Lung (tissue), 12 donors: ENCODE results near the gene SLC30A5. TPM values are rescaled to one million over a fixed set of nuclear protein-coding genes. Genes with fewer than 3 reads are reported as not detected.

ENCODE experiments used
- ATAC-seq: fragments of 200-7000 bp; cut with Tn5 transposase; one replicate; pipeline ENCODE4 v1.9.1; 2020; ENCODE audit warnings: moderate number of reproducible peaks; ENCODE audit not compliant: insufficient read depth, low FRiP score
- DNase-seq, 3 donors: peaks; one replicate each; pipeline ENCODE4 v3.0.0-alpha.2; 2013 to 2017
- H3K27ac ChIP-seq, 2 donors: one replicate each; pipeline ENCODE4 v1.5.1; 2013; ENCODE audit warnings: mild to moderate bottlenecking in 2 of 2, moderate library complexity in 2 of 2, control low read depth in 1 of 2, inconsistent platforms in 1 of 2, low read depth in 1 of 2, low read length in 1 of 2
- H3K27me3 ChIP-seq, 3 donors: one replicate each; pipeline ENCODE4 v1.5.1; 2013; ENCODE audit warnings: low read length in 2 of 3; ENCODE audit not compliant: control insufficient read depth in 3 of 3, insufficient read depth in 3 of 3
- H3K36me3 ChIP-seq, 4 donors: one replicate each; pipeline ENCODE4 v1.5.1; 2013; ENCODE audit warnings: low read length in 4 of 4, mild to moderate bottlenecking in 1 of 4, moderate library complexity in 1 of 4; ENCODE audit not compliant: control insufficient read depth in 4 of 4, insufficient read depth in 4 of 4
- H3K4me1 ChIP-seq, 5 donors: one replicate each; pipeline ENCODE4 v1.5.1; 2013; ENCODE audit warnings: low read length in 5 of 5, mild to moderate bottlenecking in 2 of 5, moderate library complexity in 1 of 5; ENCODE audit not compliant: control insufficient read depth in 5 of 5, insufficient read depth in 5 of 5
- H3K4me3 ChIP-seq: one replicate; pipeline ENCODE4 v1.5.1; 2013; ENCODE audit warnings: mild to moderate bottlenecking, control low read depth, moderate library complexity
- H3K9ac ChIP-seq, 2 donors: one replicate each; pipeline ENCODE4 v1.5.1; 2013; ENCODE audit warnings: low read length in 2 of 2, control low read depth in 1 of 2; ENCODE audit not compliant: insufficient read depth in 1 of 2
- H3K9me3 ChIP-seq, 4 donors: one replicate each; pipeline ENCODE4 v1.5.1; 2013; ENCODE audit warnings: low read length in 3 of 4, mild to moderate bottlenecking in 1 of 4, moderate library complexity in 1 of 4; ENCODE audit not compliant: control insufficient read depth in 4 of 4, insufficient read depth in 3 of 4
- WGBS, 2 donors: extraction: QIAGEN DNeasy Blood & Tissue Kit; methylation state at CpG; one replicate each; pipeline ENCODE4 v1.1.7; 2013; 5-methylcytosine and 5-hydroxymethylcytosine counted together
- polyA plus RNA-seq, 2 donors: library from polyadenylated mRNA; stranded (reverse); fragments of 200-250 nt; gene quantifications; one replicate each; pipeline ENCODE4 v1.2.1, GENCODE V29; 2013
- total RNA-seq, 2 donors: library from RNA; depleted of rRNA in 1 of 2; stranded (reverse); fragments of >200 nt in 1 of 2; gene quantifications; one replicate each; pipeline ENCODE4 v1.2.1, GENCODE V29; 2014 to 2021
- TF ChIP-seq, protein P1 (sequence below): IDR thresholded peaks from 2 replicates; pipeline ENCODE4 v1.5.1; 2012; ENCODE audit warnings: mild to moderate bottlenecking; ENCODE audit errors: control extremely low read depth, extremely low read depth
- donor health status: control.
- donor health status: control.
- donor health status: Bipolar disorder and iron deficiency.
- donor health status: healthy.
- donor health status: DM: yes; HTN: yes; CAD: no.

Gene SLC30A5
- total and polyA plus RNA-seq, 4 donors: 28.7 to 52.3 (median 44.3) TPM

DNA sequence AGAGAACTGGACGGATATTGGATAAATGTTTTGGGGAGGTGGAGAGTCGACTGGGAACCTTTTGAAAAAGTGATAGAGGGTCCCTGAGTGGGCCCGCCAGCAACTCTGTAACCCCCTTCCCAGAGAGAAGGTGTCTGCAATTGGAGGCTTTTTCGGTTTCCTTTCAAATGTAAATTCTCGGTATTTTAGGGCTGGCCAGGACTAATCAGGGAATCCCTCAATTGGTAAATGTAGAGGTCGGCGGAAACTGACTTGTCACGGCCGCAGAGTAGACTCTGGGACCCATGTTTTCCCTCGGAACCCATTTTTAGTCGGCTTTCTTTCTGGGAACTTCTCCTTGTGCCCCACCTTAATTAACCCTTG is 73.7 kb downstream of the SLC30A5 start:
- Histone ChIP-seq H3K4me3 (peak overlapping the region; percentile 69), H3K9ac (peak overlapping the region; percentile 42 to 76), H3K27ac (no peak overlapping the region), H3K27me3 (no peaks in the 10 kb centered on the region), H3K4me1 (peaks cover 0 to 16% (median 6%) of the 10 kb centered on the region in 5 donors), H3K36me3 (peaks cover 0 to 9% (median 3%) of the 10 kb centered on the region in 4 donors), H3K9me3 (no peaks in the 10 kb centered on the region)
- DNase-seq (peak in 2 of 3 donors; percentile 6 to 20), ATAC-seq (no peak)
- WGBS, 2 donors: 2 to 3% methylated on average over 11 of the region's 11 CpGs
- TF ChIP-seq, protein P1, sequence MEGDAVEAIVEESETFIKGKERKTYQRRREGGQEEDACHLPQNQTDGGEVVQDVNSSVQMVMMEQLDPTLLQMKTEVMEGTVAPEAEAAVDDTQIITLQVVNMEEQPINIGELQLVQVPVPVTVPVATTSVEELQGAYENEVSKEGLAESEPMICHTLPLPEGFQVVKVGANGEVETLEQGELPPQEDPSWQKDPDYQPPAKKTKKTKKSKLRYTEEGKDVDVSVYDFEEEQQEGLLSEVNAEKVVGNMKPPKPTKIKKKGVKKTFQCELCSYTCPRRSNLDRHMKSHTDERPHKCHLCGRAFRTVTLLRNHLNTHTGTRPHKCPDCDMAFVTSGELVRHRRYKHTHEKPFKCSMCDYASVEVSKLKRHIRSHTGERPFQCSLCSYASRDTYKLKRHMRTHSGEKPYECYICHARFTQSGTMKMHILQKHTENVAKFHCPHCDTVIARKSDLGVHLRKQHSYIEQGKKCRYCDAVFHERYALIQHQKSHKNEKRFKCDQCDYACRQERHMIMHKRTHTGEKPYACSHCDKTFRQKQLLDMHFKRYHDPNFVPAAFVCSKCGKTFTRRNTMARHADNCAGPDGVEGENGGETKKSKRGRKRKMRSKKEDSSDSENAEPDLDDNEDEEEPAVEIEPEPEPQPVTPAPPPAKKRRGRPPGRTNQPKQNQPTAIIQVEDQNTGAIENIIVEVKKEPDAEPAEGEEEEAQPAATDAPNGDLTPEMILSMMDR: no peak

DNA sequence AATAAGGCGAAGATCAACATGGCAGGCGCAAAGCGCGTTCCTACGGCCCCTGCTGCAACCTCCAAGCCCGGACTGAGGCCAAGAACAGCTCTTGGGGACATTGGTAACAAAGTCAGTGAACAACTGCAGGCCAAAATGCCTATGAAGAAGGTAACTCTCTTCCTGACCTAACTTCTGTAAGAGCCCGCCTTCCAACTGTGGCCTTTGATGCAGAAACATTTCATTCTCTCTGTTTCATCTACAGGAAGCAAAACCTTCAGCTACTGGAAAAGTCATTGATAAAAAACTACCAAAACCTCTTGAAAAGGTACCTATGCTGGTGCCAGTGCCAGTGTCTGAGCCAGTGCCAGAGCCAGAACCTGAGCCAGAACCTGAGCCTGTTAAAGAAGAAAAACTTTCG is 74.1 kb downstream of the SLC30A5 start:
- ATAC-seq (no peak), DNase-seq (peak in 1 of 3 donors; percentile 2)
- TF ChIP-seq, protein P1: no peak
- Histone ChIP-seq H3K27me3 (no peaks in the 10 kb centered on the region), H3K4me3 (no peak overlapping the region), H3K36me3 (peaks cover 0 to 9% (median 3%) of the 10 kb centered on the region in 4 donors), H3K9me3 (no peaks in the 10 kb centered on the region), H3K27ac (no peak overlapping the region), H3K9ac (peak overlapping the region; percentile 42 to 76), H3K4me1 (peaks cover 0 to 16% (median 6%) of the 10 kb centered on the region in 5 donors)
- 41 to 47% methylated on average over 8 of the region's 8 CpGs for WGBS, 2 donors

DNA sequence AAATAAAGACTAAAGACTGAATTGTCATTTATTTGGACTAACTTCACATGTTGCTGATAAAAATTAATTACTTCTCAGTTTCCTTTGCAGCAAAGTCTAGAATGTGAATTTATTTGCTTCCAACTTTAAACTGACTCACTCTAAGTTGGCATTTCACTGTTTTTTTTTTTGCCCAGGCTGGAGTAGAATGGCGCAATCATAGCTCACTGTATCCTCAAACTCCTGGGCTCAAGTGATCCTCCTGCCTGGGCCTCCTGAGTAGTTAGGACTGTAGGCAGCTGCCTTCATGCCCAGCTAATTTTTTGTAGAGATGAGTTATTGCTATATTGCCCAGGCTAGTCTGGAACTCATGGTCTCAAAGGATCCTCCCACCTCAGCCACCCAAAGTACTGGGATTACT is 76.7 kb downstream of the SLC30A5 start:
- TF ChIP-seq, protein P1: no peak
- no peak overlapping the region for H3K27ac ChIP-seq
- H3K36me3 ChIP-seq: peaks cover 0 to 12% (median 8%) of the 10 kb centered on the region in 4 donors
- H3K4me3 ChIP-seq: no peak overlapping the region
- ATAC-seq: no peak
- H3K9ac ChIP-seq: no peak overlapping the region
- no peaks in the 10 kb centered on the region for H3K9me3 ChIP-seq
- peaks cover 0 to 16% (median 6%) of the 10 kb centered on the region in 5 donors for H3K4me1 ChIP-seq
- no peak for DNase-seq
- H3K27me3 ChIP-seq: no peaks in the 10 kb centered on the region
- WGBS, 2 donors: 91 to 100% methylated on average over 1 of the region's 1 CpG

DNA sequence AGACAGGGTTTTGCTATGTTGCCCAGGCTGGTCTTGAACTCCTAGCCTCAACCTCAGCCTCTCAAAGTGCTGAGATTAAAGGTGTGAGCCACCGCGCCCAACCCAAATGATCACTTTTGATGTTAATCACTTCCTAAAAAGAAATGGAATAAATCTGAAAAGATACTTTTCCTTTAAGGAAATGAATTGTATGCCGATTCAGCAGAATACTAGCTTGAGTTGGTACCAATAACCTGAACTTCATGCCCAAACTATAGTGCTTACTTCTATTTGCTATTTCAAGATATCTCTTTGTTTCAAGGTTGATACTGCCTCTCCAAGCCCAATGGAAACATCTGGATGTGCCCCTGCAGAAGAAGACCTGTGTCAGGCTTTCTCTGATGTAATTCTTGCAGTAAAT is 77.2 kb downstream of the SLC30A5 start:
- peaks cover 0 to 16% (median 6%) of the 10 kb centered on the region in 5 donors for H3K4me1 ChIP-seq
- H3K27ac ChIP-seq: no peak overlapping the region
- TF ChIP-seq, protein P1: no peak
- no peak for DNase-seq
- no peak overlapping the region for H3K4me3 ChIP-seq
- H3K9me3 ChIP-seq: no peaks in the 10 kb centered on the region
- ATAC-seq: no peak
- H3K9ac ChIP-seq: no peak overlapping the region
- 96 to 97% methylated on average over 3 of the region's 3 CpGs for WGBS, 2 donors
- H3K27me3 ChIP-seq: no peaks in the 10 kb centered on the region
- H3K36me3 ChIP-seq: peaks cover 0 to 13% (median 9%) of the 10 kb centered on the region in 4 donors
